Glutamatergic neuron (in vitro differentiated cells): Measurements from ENCODE around the gene DRAXIN. TPM values are rescaled to one million over a fixed set of nuclear protein-coding genes. Genes with fewer than 3 reads are reported as not detected.

Source experiments
- DNase-seq: peaks from one replicate; pipeline ENCODE4 v3.0.0; 2022
- H3K27ac Mint-ChIP-seq: one replicate; pipeline ENCODE4 v1.8.0; 2020; ENCODE audit warnings: mild to moderate bottlenecking, mixed read lengths, inconsistent platforms; ENCODE audit not compliant: unreplicated experiment
- H3K27me3 Mint-ChIP-seq: one replicate; pipeline ENCODE4 v1.8.0; 2020; ENCODE audit warnings: mild to moderate bottlenecking, moderate library complexity, mixed read lengths, inconsistent platforms; ENCODE audit not compliant: unreplicated experiment
- H3K36me3 Mint-ChIP-seq: one replicate; pipeline ENCODE4 v1.8.0; 2020; ENCODE audit warnings: mild to moderate bottlenecking, mixed read lengths, inconsistent platforms; ENCODE audit not compliant: unreplicated experiment
- H3K4me1 Mint-ChIP-seq: one replicate; pipeline ENCODE4 v1.8.0; 2020; ENCODE audit warnings: mild to moderate bottlenecking, low read depth, mixed read lengths, inconsistent platforms; ENCODE audit not compliant: unreplicated experiment
- H3K4me3 Mint-ChIP-seq: one replicate; pipeline ENCODE4 v1.8.0; 2020; ENCODE audit warnings: mild to moderate bottlenecking, mixed read lengths, inconsistent platforms; ENCODE audit not compliant: unreplicated experiment
- H3K9me3 Mint-ChIP-seq: one replicate; pipeline ENCODE4 v1.8.0; 2020; ENCODE audit warnings: mild to moderate bottlenecking, moderate library complexity, mixed read lengths, inconsistent platforms; ENCODE audit not compliant: unreplicated experiment
- total RNA-seq: library from RNA; stranded (reverse); fragmentation: NEBNext Ultra II Directional; extraction: Animal tissue kit (Norgen Biotek cat#: 25700); gene quantifications from one replicate; pipeline ENCODE4 v1.2.1, GENCODE V29; 2021; ENCODE audit not compliant: unreplicated experiment
- TF ChIP-seq, protein P1 (sequence below): fragments of 200-600 bp; sonication (generic); IDR thresholded peaks from one replicate; pipeline ENCODE4 v1.5.0; 2021; ENCODE audit not compliant: partially characterized antibody, unreplicated experiment

The DRAXIN gene
- total RNA-seq, 1 donor from 2014 or later, result 111 TPM

DNA sequence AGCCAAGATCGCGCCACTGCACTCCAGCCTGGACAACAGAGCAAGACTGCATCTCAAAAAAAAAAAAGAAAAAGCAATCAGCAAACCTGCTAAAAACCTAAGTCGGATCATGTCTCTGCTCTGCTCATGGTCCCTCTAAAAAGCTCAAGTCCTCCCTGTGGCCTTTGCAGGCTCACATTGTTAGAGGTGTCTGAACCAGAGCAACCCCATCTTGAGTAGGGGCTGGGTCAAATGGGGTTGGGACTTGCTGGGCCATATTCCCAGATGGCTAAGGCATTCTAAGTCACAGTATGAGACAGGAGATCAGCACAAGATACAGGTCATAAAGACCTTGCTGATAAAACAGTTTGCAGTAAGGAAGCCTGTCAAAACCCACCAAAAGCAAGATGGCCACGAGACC lies 3.0 kb upstream of the DRAXIN start:
- TF ChIP-seq, protein P1, sequence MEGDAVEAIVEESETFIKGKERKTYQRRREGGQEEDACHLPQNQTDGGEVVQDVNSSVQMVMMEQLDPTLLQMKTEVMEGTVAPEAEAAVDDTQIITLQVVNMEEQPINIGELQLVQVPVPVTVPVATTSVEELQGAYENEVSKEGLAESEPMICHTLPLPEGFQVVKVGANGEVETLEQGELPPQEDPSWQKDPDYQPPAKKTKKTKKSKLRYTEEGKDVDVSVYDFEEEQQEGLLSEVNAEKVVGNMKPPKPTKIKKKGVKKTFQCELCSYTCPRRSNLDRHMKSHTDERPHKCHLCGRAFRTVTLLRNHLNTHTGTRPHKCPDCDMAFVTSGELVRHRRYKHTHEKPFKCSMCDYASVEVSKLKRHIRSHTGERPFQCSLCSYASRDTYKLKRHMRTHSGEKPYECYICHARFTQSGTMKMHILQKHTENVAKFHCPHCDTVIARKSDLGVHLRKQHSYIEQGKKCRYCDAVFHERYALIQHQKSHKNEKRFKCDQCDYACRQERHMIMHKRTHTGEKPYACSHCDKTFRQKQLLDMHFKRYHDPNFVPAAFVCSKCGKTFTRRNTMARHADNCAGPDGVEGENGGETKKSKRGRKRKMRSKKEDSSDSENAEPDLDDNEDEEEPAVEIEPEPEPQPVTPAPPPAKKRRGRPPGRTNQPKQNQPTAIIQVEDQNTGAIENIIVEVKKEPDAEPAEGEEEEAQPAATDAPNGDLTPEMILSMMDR, result no peak
- H3K4me1 Mint-ChIP-seq, result peaks cover 34% of the 10 kb centered on the region
- DNase-seq, result no peak
- H3K9me3 Mint-ChIP-seq, result peaks cover 16% of the 10 kb centered on the region
- peaks cover 20% of the 10 kb centered on the region for H3K27me3 Mint-ChIP-seq
- H3K27ac Mint-ChIP-seq, result peak overlapping the region; percentile 22
- peak overlapping the region; percentile 38 for H3K4me3 Mint-ChIP-seq
- no peaks in the 10 kb centered on the region for H3K36me3 Mint-ChIP-seq

DNA sequence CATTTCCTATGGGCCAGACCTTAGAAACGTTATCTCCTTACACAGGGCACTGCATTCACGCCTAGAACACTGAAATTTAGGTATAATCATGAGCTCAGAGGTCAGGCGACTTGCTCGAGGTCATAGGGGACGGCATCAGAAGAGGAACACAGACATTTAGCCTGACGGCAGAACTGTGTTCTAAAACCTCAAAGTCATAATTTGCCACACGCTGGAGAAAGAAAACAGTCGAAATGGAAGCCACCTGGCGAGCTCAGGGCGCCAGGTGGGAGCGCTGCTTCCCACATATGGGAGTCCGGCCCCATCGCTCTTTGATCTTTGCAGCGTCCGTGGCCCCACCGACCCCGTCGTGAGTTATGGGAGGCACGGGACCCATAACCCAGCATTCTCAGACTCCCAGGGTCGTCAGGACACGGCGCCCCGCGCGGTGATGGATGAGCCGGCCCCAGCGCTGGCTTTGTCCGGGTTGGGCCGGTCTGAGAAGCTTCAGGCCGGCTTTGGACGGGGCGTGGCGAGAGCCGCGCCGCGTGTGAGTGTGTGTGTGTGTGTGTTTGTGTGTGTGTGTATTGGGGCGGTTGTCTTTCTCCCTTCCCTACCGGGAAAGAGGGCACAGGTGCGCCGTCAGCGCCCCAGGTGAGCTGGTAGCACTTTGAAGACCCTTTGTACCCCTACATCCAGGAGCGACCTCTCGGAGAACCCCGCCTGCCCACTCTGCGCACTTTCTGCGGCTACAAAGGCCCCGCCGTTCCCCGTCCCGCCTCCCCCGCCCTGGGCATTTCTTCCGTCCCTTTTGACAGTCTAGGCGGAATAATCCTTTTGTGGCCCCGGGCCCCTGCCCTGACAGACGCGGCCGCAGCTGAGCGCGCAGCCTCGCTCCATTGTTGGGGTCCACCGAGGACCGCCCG lies 861 bp upstream of the DRAXIN start:
- peaks cover 25% of the 10 kb centered on the region for H3K27me3 Mint-ChIP-seq
- H3K4me1 Mint-ChIP-seq, result peaks cover 32% of the 10 kb centered on the region
- peaks cover 19% of the 10 kb centered on the region for H3K9me3 Mint-ChIP-seq
- H3K27ac Mint-ChIP-seq, result peak overlapping the region; percentile 99
- H3K36me3 Mint-ChIP-seq, result no peaks in the 10 kb centered on the region
- peak overlapping the region; percentile 91 for H3K4me3 Mint-ChIP-seq
- peak; percentile 78 for DNase-seq
- TF ChIP-seq, protein P1, result no peak

- H3K27me3 Mint-ChIP-seq, result peaks cover 22% of the 10 kb centered on the region
Measured at GRCh38 chr1:11691928-11692711, 610 bp downstream of the DRAXIN start.

GRCh38 chr1:11693024-11693590 lies 1.6 kb downstream of the DRAXIN start:
- Mint-ChIP-seq H3K36me3 (no peaks in the 10 kb centered on the region), H3K27me3 (peaks cover 22% of the 10 kb centered on the region), H3K4me3 (peak overlapping the region; percentile 89), H3K27ac (peak overlapping the region; percentile 75), H3K9me3 (peaks cover 19% of the 10 kb centered on the region), H3K4me1 (peaks cover 24% of the 10 kb centered on the region)
- DNase-seq, result no peak
- TF ChIP-seq, protein P1, result no peak

More at GRCh38 chr1:11691928-11692711, 610 bp downstream of the DRAXIN start:
- Mint-ChIP-seq H3K36me3 (no peaks in the 10 kb centered on the region), H3K4me1 (peaks cover 27% of the 10 kb centered on the region), H3K9me3 (peaks cover 19% of the 10 kb centered on the region), H3K27ac (peak overlapping the region; percentile 90), H3K4me3 (peak overlapping the region; percentile 93)
- TF ChIP-seq, protein P1, result no peak
- peak; percentile 48 for DNase-seq
